DOHH2 (cell line): ENCODE results near the gene DDR2.

Experiments
- H3F3A ChIP-seq: fragments of 200-600 bp; sonication (generic), shearing (Covaris generic); 2 replicates; pipeline ENCODE4 v1.6.0; 2016; ENCODE audit warnings: antibody characterized with exemption, mild to moderate bottlenecking; ENCODE audit not compliant: control insufficient read depth, insufficient read depth
- H3K27ac ChIP-seq: fragments of 200-600 bp; sonication (generic); 2 replicates; pipeline ENCODE4 v1.5.1; 2014; ENCODE audit warnings: low read depth, mild to moderate bottlenecking, low read length, moderate library complexity
- H3K27me3 ChIP-seq: fragments of 200-600 bp; sonication (generic); 2 replicates; pipeline ENCODE4 v1.6.1; 2014; ENCODE audit warnings: mild to moderate bottlenecking, low read length, mixed read lengths; ENCODE audit not compliant: control insufficient read depth
- H3K36me3 ChIP-seq: fragments of 200-600 bp; sonication (generic); 2 replicates; pipeline ENCODE4 v1.6.1; 2014; ENCODE audit warnings: mild to moderate bottlenecking, low read length, moderate library complexity, mixed read lengths; ENCODE audit not compliant: control insufficient read depth
- H3K4me1 ChIP-seq: fragments of 200-600 bp; sonication (generic); 2 replicates; pipeline ENCODE4 v1.6.1; 2014; ENCODE audit warnings: mild to moderate bottlenecking, low read length, mixed read lengths; ENCODE audit not compliant: control insufficient read depth
- H3K4me2 ChIP-seq: fragments of 200-600 bp; sonication (generic); 2 replicates; pipeline ENCODE4 v1.6.0; 2014; ENCODE audit warnings: mild to moderate bottlenecking, low read length, moderate library complexity
- H3K4me3 ChIP-seq: fragments of 200-600 bp; sonication (generic); 2 replicates; pipeline ENCODE4 v1.5.1; 2014; ENCODE audit warnings: mild to moderate bottlenecking, low read length, mixed read lengths
- H3K79me2 ChIP-seq: fragments of 200-600 bp; sonication (generic); 2 replicates; pipeline ENCODE4 v1.6.1; 2014; ENCODE audit warnings: mild to moderate bottlenecking, low read length, mixed read lengths; ENCODE audit not compliant: control insufficient read depth
- H3K9me2 ChIP-seq: fragments of 200-600 bp; sonication (generic); replicated peaks from 2 replicates; pipeline ENCODE4 v1.6.1; 2014; ENCODE audit warnings: mild to moderate bottlenecking, low read length, mixed read lengths; ENCODE audit not compliant: control insufficient read depth
- H3K9me3 ChIP-seq: fragments of 200-600 bp; sonication (generic); 2 replicates; pipeline ENCODE4 v1.6.1; 2014; ENCODE audit warnings: antibody characterized with exemption, low read length, mixed read lengths; ENCODE audit not compliant: control insufficient read depth, insufficient read depth
- H4K20me1 ChIP-seq: fragments of 200-600 bp; sonication (generic); 2 replicates; pipeline ENCODE4 v1.6.0; 2014; ENCODE audit warnings: low read depth, mild to moderate bottlenecking, antibody characterized with exemption, low read length, moderate library complexity; ENCODE audit not compliant: control insufficient read depth, insufficient read depth
- CTCF ChIP-seq: fragments of 200-600 bp; sonication (generic); IDR thresholded peaks from one replicate; pipeline ENCODE4 v1.5.1; 2014; ENCODE audit warnings: antibody characterized with exemption, mild to moderate bottlenecking, low read depth, low read length; ENCODE audit not compliant: poor library complexity, severe bottlenecking
- EZH2phosphoT487 ChIP-seq: fragments of 200-600 bp; sonication (generic); IDR thresholded peaks from 2 replicates; pipeline ENCODE4 v1.6.1; 2017; ENCODE audit warnings: borderline replicate concordance, mild to moderate bottlenecking, antibody characterized with exemption, low read length, moderate library complexity, mixed read lengths

The DDR2 gene

GRCh38 chr1:162832470-162832869, 200.2 kb downstream of the DDR2 start:
- Histone ChIP-seq H3K36me3 (no peaks in the 10 kb centered on the region), H3F3A (no peaks in the 10 kb centered on the region), H3K4me3 (no peak overlapping the region), H3K9me2 (no peaks in the 10 kb centered on the region), H3K4me1 (no peaks in the 10 kb centered on the region), H3K9me3 (no peaks in the 10 kb centered on the region), H3K27me3 (no peaks in the 10 kb centered on the region), H3K27ac (no peak overlapping the region), H3K79me2 (no peaks in the 10 kb centered on the region), H4K20me1 (no peaks in the 10 kb centered on the region), H3K4me2 (no peak overlapping the region)
- no peak for TF ChIP-seq EZH2phosphoT487
- TF ChIP-seq CTCF: no peak

- H3K27me3 ChIP-seq: no peaks in the 10 kb centered on the region
- H3K4me1 ChIP-seq: no peaks in the 10 kb centered on the region
- H4K20me1 ChIP-seq: no peaks in the 10 kb centered on the region
- no peaks in the 10 kb centered on the region for H3F3A ChIP-seq
- H3K79me2 ChIP-seq: no peaks in the 10 kb centered on the region
- no peaks in the 10 kb centered on the region for H3K36me3 ChIP-seq
- no peak overlapping the region for H3K4me3 ChIP-seq
- no peak overlapping the region for H3K4me2 ChIP-seq
- H3K9me3 ChIP-seq: 0 out of 2 replicates have a peak, but pooled peaks cover 3% of the 10 kb centered on the region
- TF ChIP-seq EZH2phosphoT487 (no peak), CTCF (no peak)
- no peak overlapping the region for H3K27ac ChIP-seq
- no peaks in the 10 kb centered on the region for H3K9me2 ChIP-seq
These were observed 203.1 kb downstream of the DDR2 start for GRCh38 chr1:162835157-162835899.
